Ishikawa (cell line): ENCODE data around the gene SH3PXD2A.

Experiments
- CEBPB ChIP-seq: IDR thresholded peaks from 2 replicates; pipeline ENCODE4 v1.6.1; 2012
- CREB1 ChIP-seq: IDR thresholded peaks from 2 replicates; pipeline ENCODE4 v1.6.1; 2012; ENCODE audit warnings: low read depth
- EGR1 ChIP-seq: IDR thresholded peaks from 2 replicates; pipeline ENCODE4 v1.6.1; 2012
- EP300 ChIP-seq: IDR thresholded peaks from 2 replicates; pipeline ENCODE4 v1.6.1; 2012; ENCODE audit warnings: borderline replicate concordance
- FOXM1 ChIP-seq: IDR thresholded peaks from 2 replicates; pipeline ENCODE4 v1.6.1; 2012; ENCODE audit warnings: low read depth, borderline replicate concordance
- MAX ChIP-seq: IDR thresholded peaks from 2 replicates; pipeline ENCODE4 v1.6.1; 2012
- NFIC ChIP-seq: IDR thresholded peaks from 2 replicates; pipeline ENCODE4 v1.6.1; 2012
- RAD21 ChIP-seq: IDR thresholded peaks from 2 replicates; pipeline ENCODE4 v1.6.1; 2012; ENCODE audit warnings: low read depth
- REST ChIP-seq: IDR thresholded peaks from 2 replicates; pipeline ENCODE4 v1.6.1; 2012; ENCODE audit warnings: low read depth, mild to moderate bottlenecking
- TAF1 ChIP-seq: IDR thresholded peaks from 2 replicates; pipeline ENCODE4 v1.6.1; 2012; ENCODE audit warnings: low read depth, mild to moderate bottlenecking
- TCF12 ChIP-seq: IDR thresholded peaks from 2 replicates; pipeline ENCODE4 v1.6.1; 2012; ENCODE audit warnings: low read depth
- TEAD4 ChIP-seq: IDR thresholded peaks from 2 replicates; pipeline ENCODE4 v1.6.1; 2012
- USF1 ChIP-seq: IDR thresholded peaks from 2 replicates; pipeline ENCODE4 v1.6.1; 2012
- YY1 ChIP-seq: IDR thresholded peaks from 2 replicates; pipeline ENCODE4 v1.6.1; 2012; ENCODE audit warnings: low read depth
- ZBTB7A ChIP-seq: IDR thresholded peaks from 2 replicates; pipeline ENCODE4 v1.6.1; 2012; ENCODE audit warnings: low read depth

SH3PXD2A gene

GRCh38 chr10:103892181-103892580 is 36.8 kb upstream of the SH3PXD2A start:
- TF ChIP-seq NFIC: no peak
- no peak for TF ChIP-seq TAF1
- TF ChIP-seq YY1: no peak
- no peak for TF ChIP-seq MAX
- TF ChIP-seq EP300: no peak
- no peak for TF ChIP-seq EGR1
- TF ChIP-seq CEBPB: no peak
- TF ChIP-seq CREB1: no peak
- no peak for TF ChIP-seq TCF12

GRCh38 chr10:103890688-103891087 is 35.3 kb upstream of the SH3PXD2A start:
- TF ChIP-seq YY1 (no peak), TEAD4 (no peak), RAD21 (no peak), EGR1 (no peak), CREB1 (no peak), USF1 (no peak), CEBPB (no peak)

- TF ChIP-seq EP300 (no peak), NFIC (no peak), CEBPB (no peak), CREB1 (no peak), RAD21 (no peak), FOXM1 (no peak), TAF1 (no peak), EGR1 (no peak), ZBTB7A (no peak), TCF12 (no peak), YY1 (no peak), USF1 (no peak), TEAD4 (no peak), REST (no peak), MAX (no peak)
Measured at GRCh38 chr10:103890194-103890658, 34.9 kb upstream of the SH3PXD2A start.

GRCh38 chr10:103889121-103889720 is 33.8 kb upstream of the SH3PXD2A start:
- TF ChIP-seq MAX: no peak
- no peak for TF ChIP-seq RAD21
- TF ChIP-seq TAF1: no peak
- TF ChIP-seq REST: no peak
- TF ChIP-seq TEAD4: no peak
- no peak for TF ChIP-seq FOXM1
- TF ChIP-seq NFIC: no peak
- TF ChIP-seq YY1: no peak
- no peak for TF ChIP-seq ZBTB7A
- no peak for TF ChIP-seq EGR1
- no peak for TF ChIP-seq CEBPB
- no peak for TF ChIP-seq USF1
- no peak for TF ChIP-seq EP300
- TF ChIP-seq CREB1: no peak
- no peak for TF ChIP-seq TCF12

GRCh38 chr10:103888113-103888841 is 32.9 kb upstream of the SH3PXD2A start:
- peak; percentile 99 for TF ChIP-seq RAD21
- TF ChIP-seq CREB1: no peak
- TF ChIP-seq NFIC: peak; percentile 93
